Measurements from ENCODE around the gene RIN3.

- TF ChIP-seq CTCF (IDR thresholded peaks at IDR 0.05): no peak
- TF ChIP-seq POLR2A (IDR thresholded peaks at IDR 0.05): no peak
- no peak for TF ChIP-seq POLR2AphosphoS5 (IDR thresholded peaks at IDR 0.05)
Observed at GRCh38 chr14:92492258-92492657, 21.3 kb upstream of the RIN3 start.

Data from prostate gland (tissue), 2 donors.